H1 (cell line): Measurements from ENCODE around the gene SUMF1. TPM values are rescaled to one million over a fixed set of nuclear protein-coding genes. Genes with fewer than 3 reads are reported as not detected.

Experiments
- CTCF ChIA-PET: fragments of 300-600 bp; sonication (Branson Sonifier 250); formaldehyde crosslinking; loops from one replicate; lab custom pipeline; 2021; ENCODE audit not compliant: partially characterized antibody; lab: Charles Lee
- POLR2A ChIA-PET: fragments of 300-600 bp; sonication (Branson Sonifier 250); formaldehyde crosslinking; loops from one replicate; lab custom pipeline; 2021; ENCODE audit warnings: inconsistent platforms; ENCODE audit not compliant: partially characterized antibody; lab: Charles Lee
- DNase-seq, 2 experiments: peaks; one replicate each; pipeline versions ENCODE4 v3.0.0 to v3.0.0-alpha.2; 2010 to 2022; ENCODE audit warnings: low spot score in 2 of 2, low read depth in 1 of 2, mixed read lengths in 1 of 2
- FAIRE-seq: peaks from 2 replicates; lab custom pipeline; 2011; peaks lifted over from hg19 to GRCh38; lab: Jason Lieb, UNC
- H2AFZ ChIP-seq: 2 replicates; pipeline ENCODE4 v1.8.1; 2012; ENCODE audit warnings: low read length, inconsistent platforms
- H2AK5ac ChIP-seq: 2 replicates; pipeline ENCODE4 v1.6.1; 2013; ENCODE audit warnings: low read depth, low read length
- H2BK120ac ChIP-seq: replicated peaks from 2 replicates; pipeline ENCODE3; 2013; ENCODE audit warnings: low read depth, low read length, inconsistent platforms
- H2BK12ac ChIP-seq: 2 replicates; pipeline ENCODE4 v1.6.1; 2013; ENCODE audit warnings: low read depth, low read length
- H2BK15ac ChIP-seq: 2 replicates; pipeline ENCODE4 v1.6.1; 2013; ENCODE audit warnings: low read length
- H2BK20ac ChIP-seq: 2 replicates; pipeline ENCODE4 v1.6.1; 2013; ENCODE audit warnings: low read length
- H2BK5ac ChIP-seq: 2 replicates; pipeline ENCODE4 v1.6.1; 2013; ENCODE audit warnings: low read depth, low read length
- H3K14ac ChIP-seq: 2 replicates; pipeline ENCODE4 v1.6.1; 2013; ENCODE audit warnings: inconsistent platforms; ENCODE audit not compliant: insufficient read length
- H3K18ac ChIP-seq: 2 replicates; pipeline ENCODE4 v1.6.1; 2013; ENCODE audit warnings: low read length; ENCODE audit errors: extremely low read depth
- H3K23ac ChIP-seq: 2 replicates; pipeline ENCODE4 v1.6.1; 2013; ENCODE audit warnings: inconsistent platforms; ENCODE audit not compliant: insufficient read length
- H3K23me2 ChIP-seq: 2 replicates; pipeline ENCODE4 v1.6.1; 2013; ENCODE audit warnings: low read depth, low read length
- H3K27ac ChIP-seq: 2 replicates; pipeline ENCODE4 v1.6.1; 2011; ENCODE audit warnings: low read depth, low read length, inconsistent platforms
- H3K27me3 ChIP-seq, 4 experiments: replicated peaks in 1 of 4; 1 replicate in 1 of 4; 2 replicates in 3 of 4; pipeline versions ENCODE4 v1.6.1 to v1.8.1; 2011 to 2013; ENCODE audit warnings: low read length in 3 of 4, mild to moderate bottlenecking in 3 of 4, inconsistent platforms in 2 of 4, mixed read lengths in 2 of 4, moderate library complexity in 1 of 4; ENCODE audit not compliant: control insufficient read depth in 3 of 4, insufficient read depth in 3 of 4; ENCODE audit errors: extremely low read depth in 1 of 4
- H3K36me3 ChIP-seq, 4 experiments: 2 replicates each; pipeline versions ENCODE4 v1.6.1 to v1.8.1; 2011 to 2013; ENCODE audit warnings: mild to moderate bottlenecking in 4 of 4, low read length in 3 of 4, moderate library complexity in 2 of 4, control low read depth in 1 of 4, inconsistent platforms in 1 of 4; ENCODE audit not compliant: insufficient read depth in 4 of 4, control insufficient read depth in 2 of 4
- H3K4ac ChIP-seq: replicated peaks from 2 replicates; pipeline ENCODE3; 2013; ENCODE audit warnings: low read length, low read depth, mixed read lengths, inconsistent platforms; ENCODE audit not compliant: insufficient read length
- H3K4me1 ChIP-seq, 4 experiments: replicated peaks in 1 of 4; 1 replicate in 1 of 4; 2 replicates in 3 of 4; pipeline versions ENCODE4 v1.6.1 to v1.8.1; 2011 to 2013; ENCODE audit warnings: low read length in 3 of 4, inconsistent platforms in 2 of 4, mixed read lengths in 1 of 4; ENCODE audit not compliant: insufficient read depth in 4 of 4, control insufficient read depth in 3 of 4
- H3K4me2 ChIP-seq, 2 experiments: 2 replicates each; pipeline versions ENCODE4 v1.6.1 to v1.8.1; 2011 to 2013; ENCODE audit warnings: low read depth in 2 of 2, low read length in 2 of 2, control low read depth in 1 of 2, inconsistent platforms in 1 of 2, mild to moderate bottlenecking in 1 of 2; ENCODE audit not compliant: insufficient read depth in 1 of 2
- H3K4me3 ChIP-seq, 4 experiments: fragments of 200-600, 300-600 bp in 1 of 4; sonication (generic), shearing (Covaris generic), sonication (Bioruptor Twin) in 1 of 4; 2 replicates each; pipeline versions ENCODE4 v1.5.1 to v1.8.1; 2011 to 2016; ENCODE audit warnings: low read length in 4 of 4, low read depth in 3 of 4, control low read depth in 2 of 4, inconsistent platforms in 2 of 4, mild to moderate bottlenecking in 2 of 4, mixed read lengths in 1 of 4, moderate library complexity in 1 of 4; ENCODE audit not compliant: insufficient read depth in 2 of 4; ENCODE audit errors: extremely low read depth in 1 of 4
- H3K56ac ChIP-seq: replicated peaks from 2 replicates; pipeline ENCODE3; 2013; ENCODE audit warnings: low read depth, mild to moderate bottlenecking, mixed read lengths, low read length, inconsistent platforms; ENCODE audit not compliant: insufficient read length
- H3K79me1 ChIP-seq: 2 replicates; pipeline ENCODE4 v1.6.1; 2013; ENCODE audit warnings: low read depth, low read length, control low read depth
- H3K79me2 ChIP-seq, 2 experiments: 2 replicates each; pipeline versions ENCODE4 v1.6.1 to v1.8.1; 2012 to 2013; ENCODE audit warnings: low read length in 2 of 2, mild to moderate bottlenecking in 2 of 2, inconsistent platforms in 1 of 2; ENCODE audit not compliant: insufficient read depth in 2 of 2, control insufficient read depth in 1 of 2
- H3K9ac ChIP-seq, 4 experiments: replicated peaks in 1 of 4; 1 replicate in 1 of 4; 2 replicates in 3 of 4; pipeline versions ENCODE4 v1.6.1 to v1.8.1; 2011 to 2013; ENCODE audit warnings: low read depth in 3 of 4, low read length in 3 of 4, control low read depth in 2 of 4, mild to moderate bottlenecking in 2 of 4, moderate library complexity in 2 of 4, inconsistent platforms in 1 of 4; ENCODE audit errors: extremely low read depth in 1 of 4
- H3K9me3 ChIP-seq, 2 experiments: 2 replicates each; pipeline versions ENCODE4 v1.6.1 to v1.8.1; 2012 to 2013; ENCODE audit warnings: mild to moderate bottlenecking in 2 of 2, moderate library complexity in 2 of 2, control low read depth in 1 of 2, inconsistent platforms in 1 of 2, low read depth in 1 of 2, low read length in 1 of 2, mixed read lengths in 1 of 2; ENCODE audit not compliant: insufficient read depth in 2 of 2
- H4K20me1 ChIP-seq, 2 experiments: replicated peaks in 1 of 2; 2 replicates each; pipeline versions ENCODE3 to v1.8.1; 2011 to 2013; ENCODE audit warnings: inconsistent platforms in 2 of 2, low read length in 2 of 2, mild to moderate bottlenecking in 1 of 2; ENCODE audit not compliant: insufficient read depth in 2 of 2, control insufficient read depth in 1 of 2
- H4K5ac ChIP-seq: 2 replicates; pipeline ENCODE4 v1.6.1; 2013; ENCODE audit warnings: low read length, low read depth, mixed read lengths, inconsistent platforms; ENCODE audit not compliant: insufficient read length
- H4K8ac ChIP-seq: 2 replicates; pipeline ENCODE4 v1.8.0; 2013; ENCODE audit warnings: mild to moderate bottlenecking, moderate library complexity, low read length, inconsistent platforms; ENCODE audit not compliant: insufficient read depth; ENCODE audit errors: extremely low read depth
- H4K91ac ChIP-seq: replicated peaks from 2 replicates; pipeline ENCODE3; 2013; ENCODE audit warnings: low read length, mixed read lengths, inconsistent platforms; ENCODE audit not compliant: insufficient read length
- EGR1 ChIP-seq: IDR thresholded peaks from 2 replicates; pipeline ENCODE4 v1.6.1; 2011; ENCODE audit warnings: low read depth, low read length, borderline replicate concordance
- RAD21 ChIP-seq, 2 experiments: IDR thresholded peaks in 1 of 2; conservative IDR thresholded peaks in 1 of 2; 2 replicates each; pipeline ENCODE4 v1.6.1; 2011; ENCODE audit warnings: low read depth in 2 of 2, low read length in 2 of 2, improper control_type of control experiment in 1 of 2, inconsistent platforms in 1 of 2, mild to moderate bottlenecking in 1 of 2, moderate library complexity in 1 of 2
- SAP30 ChIP-seq: fragments of 300-600 bp; sonication (generic); IDR thresholded peaks from 2 replicates; pipeline ENCODE4 v1.7.1; 2012; ENCODE audit warnings: low read length, moderate library complexity, mild to moderate bottlenecking, inconsistent platforms; ENCODE audit not compliant: insufficient read depth, insufficient replicate concordance
- TBP ChIP-seq: IDR thresholded peaks from 2 replicates; pipeline ENCODE4 v1.6.1; 2011; ENCODE audit warnings: low read depth, low read length, improper control_type of control experiment
- TEAD4 ChIP-seq: IDR thresholded peaks from 2 replicates; pipeline ENCODE4 v1.6.1; 2012; ENCODE audit warnings: low read depth, low read length, inconsistent platforms, mixed read lengths
- WGBS, 2 experiments: shearing (Covaris generic) in 1 of 2; methylation state at CpG; one replicate each; pipeline versions ENCODE4 v1.1.6 to v1.1.7; 2013 to 2015; ENCODE audit warnings: low lambda C conversion rate in 2 of 2, mixed read lengths in 2 of 2, inconsistent platforms in 1 of 2, low coverage in 1 of 2, missing lambda C conversion rate in 1 of 2; ENCODE audit not compliant: insufficient replicate concordance in 2 of 2, insufficient coverage in 1 of 2, insufficient read length in 1 of 2; ENCODE audit errors: extremely low coverage in 1 of 2, missing lambda C conversion rate in 1 of 2; 5-methylcytosine and 5-hydroxymethylcytosine counted together
- polyA plus RNA-seq, 7 experiments: library from polyadenylated mRNA; depleted of rRNA in 3 of 7; stranded (reverse) in 5 of 7; unstranded in 2 of 7; fragments of >200 nt in 5 of 7; fragments of 200-250 nt in 2 of 7; gene quantifications; 1 replicate in 5 of 7; 2 replicates in 1 of 7; 4 replicates in 1 of 7; pipeline versions ENCODE4 v1.2.1 to v1.2.3, GENCODE V29; 2011 to 2013; ENCODE audit warnings: missing spikeins in 2 of 7, mixed read lengths in 2 of 7
- total RNA-seq: library from RNA; stranded (reverse); fragmentation: NEBNext Ultra II Directional; extraction: Animal tissue kit (Norgen Biotek cat#: 25700); gene quantifications from 2 replicates; pipeline ENCODE4 v1.2.1, GENCODE V29; 2021
- TF ChIP-seq, protein P1 (sequence below), 3 experiments: IDR thresholded peaks; 1 replicate in 2 of 3; 2 replicates in 1 of 3; pipeline versions ENCODE4 v1.5.1 to v1.6.1; 2011; ENCODE audit warnings: low read length in 3 of 3, mild to moderate bottlenecking in 3 of 3, inconsistent platforms in 2 of 3, low read depth in 1 of 3, moderate library complexity in 1 of 3; ENCODE audit not compliant: insufficient read depth in 1 of 3; ENCODE audit errors: control extremely low read depth in 1 of 3

The SUMF1 gene
- total and polyA plus RNA-seq, 2 of the 8 experiments (the other 6 are each of a cell fraction or from before 2014, with no cell fraction given), result 12.5 to 15.0 TPM

DNA sequence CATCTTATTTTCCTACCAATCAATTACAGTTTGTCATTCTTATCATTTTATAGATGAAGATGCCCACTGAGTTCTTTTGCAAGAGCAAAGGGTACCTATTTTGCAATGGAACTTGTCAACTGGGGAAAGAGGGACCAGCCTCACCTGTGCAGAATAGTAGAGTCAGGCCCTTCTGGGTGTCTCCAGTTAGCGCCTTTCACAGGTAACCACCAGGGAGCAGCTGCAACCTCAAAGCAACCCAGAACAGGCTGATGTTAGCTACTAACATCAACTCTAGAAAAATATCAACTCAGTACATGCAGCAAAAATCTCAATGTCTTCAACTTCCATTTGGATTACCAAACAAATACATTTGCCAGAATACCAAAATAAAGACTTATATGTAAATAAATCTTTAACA lies 47.1 kb downstream of the SUMF1 start:
- Histone ChIP-seq H2BK15ac (no peak overlapping the region), H3K9ac (no peak overlapping the region), H3K4me3 (no peak overlapping the region), H2BK12ac (no peak overlapping the region), H4K8ac (no peak overlapping the region), H2AK5ac (no peak overlapping the region), H2BK20ac (no peak overlapping the region), H3K9me3 (no peaks in the 10 kb centered on the region), H3K18ac (no peak overlapping the region), H3K79me1 (no peaks in the 10 kb centered on the region), H2BK120ac (no peak overlapping the region), H3K4me1 (no peaks in the 10 kb centered on the region), H3K14ac (no peak overlapping the region), H4K20me1 (no peaks in the 10 kb centered on the region), H4K91ac (no peak overlapping the region), H3K36me3 (peaks cover 0 to 3% (median 0%) of the 10 kb centered on the region in 4 experiments; a peak in 3 of 8 replicates), H3K27me3 (no peaks in the 10 kb centered on the region), H4K5ac (no peak overlapping the region), H3K23ac (no peak overlapping the region), H3K23me2 (no peaks in the 10 kb centered on the region), H3K56ac (no peak overlapping the region), H2AFZ (no peak overlapping the region), H2BK5ac (no peak overlapping the region), H3K27ac (no peak overlapping the region), H3K4ac (no peak overlapping the region), H3K79me2 (no peaks in the 10 kb centered on the region), H3K4me2 (no peak overlapping the region)
- FAIRE-seq, result no peak
- POLR2A ChIA-PET, result interaction anchor here (1.3 kb wide), 1 partner anchor 47 kb away, joined by 4 read pairs; the partner anchor contains the start of gene SUMF1
- no peak for TF ChIP-seq TBP
- TF ChIP-seq RAD21 (IDR thresholded peaks at IDR 0.05 in 1 of 2, conservative IDR thresholded peaks at IDR 0.05 in 1 of 2; ENCODE audit: low read depth in 2 of 2, low read length in 2 of 2), result peak in 1 of 2 experiments; percentile 44; a peak in 3 of 4 replicates
- TF ChIP-seq, protein P1, sequence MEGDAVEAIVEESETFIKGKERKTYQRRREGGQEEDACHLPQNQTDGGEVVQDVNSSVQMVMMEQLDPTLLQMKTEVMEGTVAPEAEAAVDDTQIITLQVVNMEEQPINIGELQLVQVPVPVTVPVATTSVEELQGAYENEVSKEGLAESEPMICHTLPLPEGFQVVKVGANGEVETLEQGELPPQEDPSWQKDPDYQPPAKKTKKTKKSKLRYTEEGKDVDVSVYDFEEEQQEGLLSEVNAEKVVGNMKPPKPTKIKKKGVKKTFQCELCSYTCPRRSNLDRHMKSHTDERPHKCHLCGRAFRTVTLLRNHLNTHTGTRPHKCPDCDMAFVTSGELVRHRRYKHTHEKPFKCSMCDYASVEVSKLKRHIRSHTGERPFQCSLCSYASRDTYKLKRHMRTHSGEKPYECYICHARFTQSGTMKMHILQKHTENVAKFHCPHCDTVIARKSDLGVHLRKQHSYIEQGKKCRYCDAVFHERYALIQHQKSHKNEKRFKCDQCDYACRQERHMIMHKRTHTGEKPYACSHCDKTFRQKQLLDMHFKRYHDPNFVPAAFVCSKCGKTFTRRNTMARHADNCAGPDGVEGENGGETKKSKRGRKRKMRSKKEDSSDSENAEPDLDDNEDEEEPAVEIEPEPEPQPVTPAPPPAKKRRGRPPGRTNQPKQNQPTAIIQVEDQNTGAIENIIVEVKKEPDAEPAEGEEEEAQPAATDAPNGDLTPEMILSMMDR (IDR thresholded peaks at IDR 0.05; ENCODE audit: control extremely low read depth in 1 of 3, insufficient read depth in 1 of 3, low read depth in 1 of 3, low read length in 3 of 3), result peak; percentile 22 to 33 (median 32)
- no peak for TF ChIP-seq TEAD4
- TF ChIP-seq SAP30, result no peak
- no peak for TF ChIP-seq EGR1
- DNase-seq, result no peak
- WGBS, 2 experiments, result 100% methylated on average over 1 of the region's 1 CpG; no CpG with 5 or more reads in 1 of the 2 experiments
- CTCF ChIA-PET, result interaction anchor here (1.4 to 1.8 kb wide), 3 partner anchors 12 to 145 kb away, joined by 4 to 6 read pairs (median 4); no protein-coding TSS in a partner anchor
